Stimulated activated effector memory CD8-positive, alpha-beta T cell treated with anti-CD3 and anti-CD28 coated beads, Interleukin-12 subunit alpha, Interleukin-12 subunit beta, amount 100 ng/mL, for 72 hours (primary cell): ENCODE measurements around the gene CNOT1.
"Not testable (repeated sequence)": the region's sequence is repeated elsewhere in the genome, so short reads cannot be mapped to it uniquely, and the experiment has no call there.

Experiments
- ATAC-seq: fragments of 150-1000 bp; cut with Tn5 transposase; 2 replicates; pipeline ENCODE4 v1.10.0; 2021
- DNase-seq, 2 donors: peaks; one replicate each; pipeline ENCODE4 v3.0.0; 2021 to 2022; ENCODE audit warnings: low spot score in 2 of 2
- H3K27ac Mint-ChIP-seq: one replicate; pipeline ENCODE4 v1.8.0; 2022; ENCODE audit warnings: mild to moderate bottlenecking, mixed read lengths
- H3K36me3 Mint-ChIP-seq: one replicate; pipeline ENCODE4 v1.8.0; 2022; ENCODE audit warnings: mild to moderate bottlenecking, mixed read lengths
- H3K4me1 Mint-ChIP-seq: one replicate; pipeline ENCODE4 v1.8.0; 2022; ENCODE audit warnings: mixed read lengths
- H3K4me3 Mint-ChIP-seq: one replicate; pipeline ENCODE4 v1.8.0; 2022; ENCODE audit warnings: mild to moderate bottlenecking, mixed read lengths
- H3K9me3 Mint-ChIP-seq: one replicate; pipeline ENCODE4 v1.8.0; 2022; ENCODE audit warnings: mixed read lengths

Gene CNOT1

DNA sequence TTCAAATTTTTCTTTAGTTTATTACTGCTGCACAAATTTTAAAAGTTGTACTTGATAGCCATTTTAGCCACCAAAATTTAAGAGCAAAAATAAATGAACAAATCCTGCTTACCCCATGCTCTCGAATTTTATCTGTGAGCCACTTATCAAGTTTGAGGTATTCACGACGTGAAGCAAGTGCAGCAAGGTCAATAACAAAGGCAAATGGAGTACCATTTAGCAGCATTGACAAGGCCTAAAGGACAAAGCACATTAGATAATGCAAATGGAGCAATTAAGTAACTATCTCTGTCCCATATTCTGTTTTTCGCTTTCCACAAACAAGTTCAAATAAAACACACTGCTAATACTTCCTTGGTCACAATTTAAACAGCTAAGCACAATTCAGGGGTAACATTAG, 54.7 kb downstream of the CNOT1 start:
- DNase-seq, result no peak
- Mint-ChIP-seq H3K4me3 (no peak overlapping the region), H3K9me3 (no peaks in the 10 kb centered on the region), H3K27ac (peak overlapping the region; percentile 33), H3K4me1 (peaks cover 6% of the 10 kb centered on the region), H3K36me3 (peaks cover 100% of the 10 kb centered on the region)
- no peak for ATAC-seq

DNA sequence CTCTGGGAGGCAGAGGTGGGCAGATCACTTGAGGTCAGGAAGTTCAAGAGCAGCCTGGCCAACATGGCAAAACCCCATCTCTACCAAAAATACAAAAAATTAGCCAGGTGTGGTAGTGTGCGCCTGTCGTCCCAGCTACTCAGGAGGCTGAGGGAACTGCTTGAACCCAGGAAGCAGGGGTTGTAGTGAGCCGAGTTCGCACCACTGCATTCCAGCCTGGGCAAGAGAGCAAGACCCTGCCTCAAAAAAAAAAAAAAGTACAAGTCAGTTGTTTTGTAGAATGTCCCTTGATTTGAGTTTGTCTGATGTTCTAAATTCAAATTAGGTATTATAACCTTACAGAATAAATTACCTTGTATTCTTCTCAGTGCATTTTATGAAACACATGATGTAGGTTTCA, 63.9 kb downstream of the CNOT1 start:
- H3K36me3 Mint-ChIP-seq, result peaks cover 99% of the 10 kb centered on the region
- H3K9me3 Mint-ChIP-seq, ATAC-seq, H3K4me3 Mint-ChIP-seq, DNase-seq, H3K4me1 Mint-ChIP-seq, H3K27ac Mint-ChIP-seq: not testable (repeated sequence)

DNA sequence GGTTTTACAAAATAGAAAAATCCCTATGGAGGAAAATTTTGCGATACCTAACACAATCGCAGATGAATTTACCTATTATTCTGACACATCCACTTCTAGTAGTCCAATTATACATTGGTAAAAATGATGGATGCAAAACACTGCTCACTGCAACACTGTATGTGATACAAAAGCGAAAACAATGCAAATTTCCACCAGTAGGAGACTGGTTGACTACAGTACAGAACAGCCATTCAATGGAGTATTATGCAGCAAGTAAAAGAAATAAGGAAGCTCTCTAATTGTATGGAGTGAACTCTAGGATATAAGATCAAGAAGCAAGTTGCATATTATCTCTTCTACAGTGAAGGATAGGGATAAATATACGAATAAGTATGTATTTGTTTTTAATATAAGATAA, 65.9 kb downstream of the CNOT1 start:
- no peak overlapping the region for H3K4me3 Mint-ChIP-seq
- H3K4me1 Mint-ChIP-seq, result no peaks in the 10 kb centered on the region
- no peak overlapping the region for H3K27ac Mint-ChIP-seq
- H3K36me3 Mint-ChIP-seq, result peaks cover 99% of the 10 kb centered on the region
- no peak for ATAC-seq
- H3K9me3 Mint-ChIP-seq, result no peaks in the 10 kb centered on the region
- no peak for DNase-seq

DNA sequence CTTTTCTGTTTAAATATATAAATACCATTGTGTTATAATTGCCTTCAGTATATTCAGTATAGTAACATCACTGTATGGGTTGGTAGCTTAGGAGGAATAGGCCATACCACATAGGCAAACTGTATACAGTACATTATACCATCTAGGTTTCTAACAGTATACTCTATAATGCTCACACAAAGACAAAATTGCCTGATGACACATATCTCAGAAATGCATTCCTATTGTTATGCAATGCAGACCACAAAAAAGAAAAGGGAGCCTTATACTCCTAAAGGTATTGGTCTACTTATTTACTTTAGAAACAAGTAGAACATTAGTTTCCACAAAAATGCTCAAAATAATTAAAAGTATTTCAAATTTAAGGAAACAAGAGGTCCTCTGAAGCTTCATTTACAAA, 66.4 kb downstream of the CNOT1 start:
- ATAC-seq (no peak), DNase-seq (no peak)
- peaks cover 99% of the 10 kb centered on the region for H3K36me3 Mint-ChIP-seq
- no peaks in the 10 kb centered on the region for H3K9me3 Mint-ChIP-seq
- no peak overlapping the region for H3K27ac Mint-ChIP-seq
- no peaks in the 10 kb centered on the region for H3K4me1 Mint-ChIP-seq
- H3K4me3 Mint-ChIP-seq, result no peak overlapping the region

DNA sequence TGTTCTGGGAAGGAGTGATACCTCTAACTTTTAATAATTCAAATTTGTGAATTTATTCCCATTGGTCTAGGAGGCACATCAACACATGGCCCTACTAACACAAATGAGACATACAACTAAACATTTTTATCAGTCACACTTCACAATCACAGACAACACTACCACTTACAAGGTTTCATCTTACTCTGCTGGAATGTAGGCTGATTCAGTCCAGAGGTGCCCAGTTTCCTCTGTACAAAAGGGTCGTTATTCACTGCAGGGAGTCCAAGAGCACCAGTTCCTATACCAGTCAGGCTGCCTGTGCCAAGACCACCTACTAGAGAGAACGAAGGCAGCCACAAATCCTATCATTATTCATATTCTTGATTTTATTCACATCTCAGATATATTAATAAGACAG, 72.9 kb downstream of the CNOT1 start:
- H3K27ac Mint-ChIP-seq, result peak overlapping the region; percentile 17
- H3K36me3 Mint-ChIP-seq, result peaks cover 99% of the 10 kb centered on the region
- DNase-seq, result no peak

GRCh38 chr16:58551496-58551895, 78.1 kb downstream of the CNOT1 start:
- Mint-ChIP-seq H3K36me3 (peaks cover 100% of the 10 kb centered on the region), H3K4me3 (no peak overlapping the region)
- no peak for ATAC-seq

More for the DNA sequence above, 72.9 kb downstream of the CNOT1 start:
- no peaks in the 10 kb centered on the region for H3K9me3 Mint-ChIP-seq
- H3K4me3 Mint-ChIP-seq, result no peak overlapping the region
- no peak for ATAC-seq
- no peaks in the 10 kb centered on the region for H3K4me1 Mint-ChIP-seq

GRCh38 chr16:58548378-58548777, 81.2 kb downstream of the CNOT1 start:
- no peak for DNase-seq
- Mint-ChIP-seq H3K27ac (no peak overlapping the region), H3K4me1 (no peaks in the 10 kb centered on the region), H3K4me3 (no peak overlapping the region), H3K36me3 (peaks cover 100% of the 10 kb centered on the region), H3K9me3 (no peaks in the 10 kb centered on the region)
- ATAC-seq, result no peak

More at GRCh38 chr16:58551496-58551895, 78.1 kb downstream of the CNOT1 start:
- H3K9me3 Mint-ChIP-seq, result no peaks in the 10 kb centered on the region
- H3K27ac Mint-ChIP-seq, result no peak overlapping the region
- no peaks in the 10 kb centered on the region for H3K4me1 Mint-ChIP-seq
- DNase-seq, result no peak

GRCh38 chr16:58543685-58544084, 85.9 kb downstream of the CNOT1 start:
- DNase-seq, result no peak
- Mint-ChIP-seq H3K27ac (no peak overlapping the region), H3K4me1 (no peaks in the 10 kb centered on the region), H3K4me3 (no peak overlapping the region), H3K36me3 (peaks cover 100% of the 10 kb centered on the region), H3K9me3 (no peaks in the 10 kb centered on the region)
- ATAC-seq, result no peak

DNA sequence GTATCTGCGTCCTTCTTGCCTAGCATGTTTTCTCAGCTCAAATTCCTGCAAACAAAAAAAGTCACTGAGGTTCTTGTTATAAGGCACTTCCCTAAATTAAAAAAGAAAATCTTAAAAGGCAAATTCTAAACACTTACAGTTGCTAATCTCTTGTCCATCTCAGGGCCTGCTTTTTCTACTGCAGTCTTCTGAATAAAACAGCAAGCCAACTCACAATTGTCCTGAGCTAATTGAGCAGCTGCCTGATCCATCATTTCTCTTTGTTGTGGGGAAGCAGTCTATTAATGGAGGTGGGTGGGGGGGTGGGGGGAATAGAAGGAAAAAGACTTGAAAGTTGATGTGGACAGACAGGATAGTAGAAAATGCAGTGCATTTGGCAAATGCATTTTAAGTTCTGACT, 87.3 kb downstream of the CNOT1 start:
- no peak for DNase-seq
- no peak for ATAC-seq
- H3K36me3 Mint-ChIP-seq, result peaks cover 100% of the 10 kb centered on the region
- H3K4me3 Mint-ChIP-seq, result no peak overlapping the region
- H3K9me3 Mint-ChIP-seq, result no peaks in the 10 kb centered on the region
- H3K4me1 Mint-ChIP-seq, result peaks cover 2% of the 10 kb centered on the region
- peak overlapping the region; percentile 23 for H3K27ac Mint-ChIP-seq

- ATAC-seq, result no peak
- Mint-ChIP-seq H3K27ac (no peak overlapping the region), H3K36me3 (peaks cover 100% of the 10 kb centered on the region), H3K9me3 (no peaks in the 10 kb centered on the region), H3K4me3 (no peak overlapping the region), H3K4me1 (peaks cover 8% of the 10 kb centered on the region)
- no peak for DNase-seq
Measured at GRCh38 chr16:58541711-58542110, 87.9 kb downstream of the CNOT1 start.

- Mint-ChIP-seq H3K4me1 (peaks cover 8% of the 10 kb centered on the region), H3K36me3 (peaks cover 100% of the 10 kb centered on the region), H3K4me3 (no peak overlapping the region), H3K9me3 (no peaks in the 10 kb centered on the region), H3K27ac (no peak overlapping the region)
- ATAC-seq (peak; percentile 89), DNase-seq (no peak)
Measured at GRCh38 chr16:58537124-58537906, 92.3 kb downstream of the CNOT1 start.

GRCh38 chr16:58536278-58536677, 93.3 kb downstream of the CNOT1 start:
- DNase-seq, result no peak
- H3K27ac Mint-ChIP-seq, result no peak overlapping the region
- H3K4me1 Mint-ChIP-seq, result peaks cover 8% of the 10 kb centered on the region
- H3K4me3 Mint-ChIP-seq, result no peak overlapping the region
- H3K9me3 Mint-ChIP-seq, result no peaks in the 10 kb centered on the region
- no peak for ATAC-seq
- peaks cover 100% of the 10 kb centered on the region for H3K36me3 Mint-ChIP-seq

GRCh38 chr16:58535100-58535499, 94.5 kb downstream of the CNOT1 start:
- DNase-seq (no peak), ATAC-seq (no peak)
- Mint-ChIP-seq H3K4me3 (no peak overlapping the region), H3K27ac (peak overlapping the region; percentile 43), H3K9me3 (no peaks in the 10 kb centered on the region), H3K36me3 (peaks cover 100% of the 10 kb centered on the region), H3K4me1 (peaks cover 8% of the 10 kb centered on the region)

GRCh38 chr16:58533751-58534470, 95.7 kb downstream of the CNOT1 start:
- ATAC-seq (no peak), DNase-seq (no peak)
- peak overlapping the region; percentile 29 for H3K27ac Mint-ChIP-seq
- peaks cover 100% of the 10 kb centered on the region for H3K36me3 Mint-ChIP-seq
- peaks cover 8% of the 10 kb centered on the region for H3K4me1 Mint-ChIP-seq
- no peak overlapping the region for H3K4me3 Mint-ChIP-seq
- no peaks in the 10 kb centered on the region for H3K9me3 Mint-ChIP-seq

GRCh38 chr16:58532414-58532813, 97.2 kb downstream of the CNOT1 start:
- Mint-ChIP-seq H3K4me3 (no peak overlapping the region), H3K4me1 (peaks cover 7% of the 10 kb centered on the region), H3K27ac (peak overlapping the region; percentile 29), H3K36me3 (peaks cover 100% of the 10 kb centered on the region), H3K9me3 (no peaks in the 10 kb centered on the region)
- no peak for ATAC-seq
- no peak for DNase-seq

DNA sequence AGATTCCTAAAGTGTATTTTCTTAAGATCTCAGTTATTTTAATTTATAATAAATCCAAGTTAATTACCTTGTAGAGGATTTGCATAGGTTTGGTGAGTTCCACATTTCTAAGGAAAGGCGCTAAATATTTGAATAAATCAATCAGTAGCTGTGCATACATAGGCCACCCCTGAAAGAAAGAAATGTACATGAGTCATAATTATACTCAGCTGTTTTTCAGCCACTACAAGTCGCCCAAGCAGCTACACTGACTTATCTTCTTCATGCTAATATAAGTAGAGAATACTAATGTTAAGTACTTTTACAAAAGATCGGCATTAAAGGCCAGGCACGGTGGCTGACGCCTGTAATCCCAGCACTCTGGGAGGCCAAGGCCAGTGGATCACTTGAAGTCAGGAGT, 99.4 kb downstream of the CNOT1 start:
- Mint-ChIP-seq H3K4me3 (no peak overlapping the region), H3K4me1 (no peaks in the 10 kb centered on the region), H3K36me3 (peaks cover 100% of the 10 kb centered on the region), H3K9me3 (no peaks in the 10 kb centered on the region), H3K27ac (peak overlapping the region; percentile 3)
- DNase-seq, result no peak
- ATAC-seq, result no peak
